ENCODE results near the gene R3HDM2.
"Not testable (repeated sequence)": the region's sequence is repeated elsewhere in the genome, so short reads cannot be mapped to it uniquely, and the experiment has no call there.

R3HDM2 gene

GRCh38 chr12:57419495-57419894, 11.3 kb downstream of the R3HDM2 start:
- no peak for DNase-seq

GRCh38 chr12:57418255-57418654, 12.6 kb downstream of the R3HDM2 start:
- DNase-seq = no peak

- DNase-seq = no peak
Measured at GRCh38 chr12:57416039-57416996, 14.5 kb downstream of the R3HDM2 start.

- DNase-seq = no peak
Measured at GRCh38 chr12:57415088-57415487, 15.8 kb downstream of the R3HDM2 start.

GRCh38 chr12:57414160-57414559, 16.7 kb downstream of the R3HDM2 start:
- DNase-seq = not testable (repeated sequence)

- no peak for DNase-seq
Measured at GRCh38 chr12:57410534-57410933, 20.3 kb downstream of the R3HDM2 start.

GRCh38 chr12:57404966-57405640, 25.7 kb downstream of the R3HDM2 start:
- DNase-seq = peak; percentile 39

GRCh38 chr12:57402156-57402555, 28.7 kb downstream of the R3HDM2 start:
- not testable (repeated sequence) for DNase-seq

GRCh38 chr12:57401165-57401564, 29.7 kb downstream of the R3HDM2 start:
- DNase-seq = no peak

- DNase-seq = not testable (repeated sequence)
Measured at GRCh38 chr12:57399718-57400463, 31.0 kb downstream of the R3HDM2 start.

- DNase-seq = no peak
Measured at GRCh38 chr12:57397441-57397840, 33.4 kb downstream of the R3HDM2 start.

- DNase-seq = no peak
Measured at GRCh38 chr12:57395121-57395520, 35.7 kb downstream of the R3HDM2 start.

GRCh38 chr12:57390174-57390573, 40.7 kb downstream of the R3HDM2 start:
- no peak for DNase-seq

GRCh38 chr12:57389033-57389432, 41.8 kb downstream of the R3HDM2 start:
- peak; percentile 10 for DNase-seq

- no peak for DNase-seq
Measured at GRCh38 chr12:57388425-57388824, 42.4 kb downstream of the R3HDM2 start.

- no peak for DNase-seq
Measured at GRCh38 chr12:57386187-57386720, 44.6 kb downstream of the R3HDM2 start.

GRCh38 chr12:57385586-57385985, 45.3 kb downstream of the R3HDM2 start:
- DNase-seq = no peak

- no peak for DNase-seq
Measured at GRCh38 chr12:57384478-57384877, 46.4 kb downstream of the R3HDM2 start.

- DNase-seq = no peak
Measured at GRCh38 chr12:57381693-57382220, 49.1 kb downstream of the R3HDM2 start.

GRCh38 chr12:57380300-57380699, 50.5 kb downstream of the R3HDM2 start:
- DNase-seq = no peak

GRCh38 chr12:57377103-57377840, 53.6 kb downstream of the R3HDM2 start:
- no peak for DNase-seq

- no peak for DNase-seq
Measured at GRCh38 chr12:57372233-57372632, 58.6 kb downstream of the R3HDM2 start.
